SU-DHL-6 (cell line): ENCODE measurements around the gene SETD9.

Experiments
- EZH2phosphoT487 ChIP-seq: fragments of 200-600 bp; sonication (generic), shearing (Covaris generic); conservative IDR thresholded peaks from 2 replicates; pipeline ENCODE4 v1.6.1; 2018; ENCODE audit warnings: mild to moderate bottlenecking, antibody characterized with exemption, low read length, moderate library complexity, mixed read lengths
- TF ChIP-seq, protein P1 (sequence below): fragments of 200-600 bp; sonication (generic); IDR thresholded peaks from one replicate; pipeline ENCODE4 v1.5.1; 2017; ENCODE audit warnings: antibody characterized with exemption, mild to moderate bottlenecking, low read length, moderate library complexity; ENCODE audit not compliant: insufficient read depth, poor library complexity, severe bottlenecking

DNA sequence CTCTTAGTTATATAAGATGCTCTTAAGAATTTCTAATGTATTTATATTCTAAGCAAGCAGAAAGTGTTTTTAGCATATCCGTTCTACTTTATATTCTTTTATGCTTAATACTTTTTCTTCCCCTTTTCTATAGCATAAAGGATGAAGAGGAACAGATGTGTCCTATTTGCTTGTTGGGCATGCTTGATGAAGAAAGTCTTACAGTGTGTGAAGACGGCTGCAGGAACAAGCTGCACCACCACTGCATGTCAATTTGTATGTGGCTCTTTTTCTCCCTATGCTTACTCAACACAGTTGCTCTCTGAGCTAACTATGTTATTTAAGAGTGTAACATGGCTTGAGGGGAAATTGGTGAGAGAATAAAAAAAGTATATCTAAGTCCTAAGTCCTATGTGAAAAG, 37.6 kb upstream of the SETD9 start:
- TF ChIP-seq, protein P1, sequence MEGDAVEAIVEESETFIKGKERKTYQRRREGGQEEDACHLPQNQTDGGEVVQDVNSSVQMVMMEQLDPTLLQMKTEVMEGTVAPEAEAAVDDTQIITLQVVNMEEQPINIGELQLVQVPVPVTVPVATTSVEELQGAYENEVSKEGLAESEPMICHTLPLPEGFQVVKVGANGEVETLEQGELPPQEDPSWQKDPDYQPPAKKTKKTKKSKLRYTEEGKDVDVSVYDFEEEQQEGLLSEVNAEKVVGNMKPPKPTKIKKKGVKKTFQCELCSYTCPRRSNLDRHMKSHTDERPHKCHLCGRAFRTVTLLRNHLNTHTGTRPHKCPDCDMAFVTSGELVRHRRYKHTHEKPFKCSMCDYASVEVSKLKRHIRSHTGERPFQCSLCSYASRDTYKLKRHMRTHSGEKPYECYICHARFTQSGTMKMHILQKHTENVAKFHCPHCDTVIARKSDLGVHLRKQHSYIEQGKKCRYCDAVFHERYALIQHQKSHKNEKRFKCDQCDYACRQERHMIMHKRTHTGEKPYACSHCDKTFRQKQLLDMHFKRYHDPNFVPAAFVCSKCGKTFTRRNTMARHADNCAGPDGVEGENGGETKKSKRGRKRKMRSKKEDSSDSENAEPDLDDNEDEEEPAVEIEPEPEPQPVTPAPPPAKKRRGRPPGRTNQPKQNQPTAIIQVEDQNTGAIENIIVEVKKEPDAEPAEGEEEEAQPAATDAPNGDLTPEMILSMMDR = no peak
- no peak for TF ChIP-seq EZH2phosphoT487
